A673 (cell line): ENCODE results near the gene KDM4F. TPM values are rescaled to one million over a fixed set of nuclear protein-coding genes. Genes with fewer than 3 reads are reported as not detected.

Source experiments
- BruUV-seq: library from RNA; stranded (reverse); fragments of 400-500 nt; replicated peaks from 2 replicates; lab custom pipeline; 2021; lab: Mats Ljungman, UMichigan
- CTCF ChIA-PET: fragments of 300-600 bp; sonication (Branson Sonifier 250); formaldehyde crosslinking; loops from one replicate; lab custom pipeline; 2022; ENCODE audit warnings: antibody characterized with exemption; lab: Charles Lee
- POLR2A ChIA-PET: fragments of 300-600 bp; sonication (Branson Sonifier 250); formaldehyde crosslinking; loops from one replicate; lab custom pipeline; 2022; ENCODE audit warnings: antibody characterized with exemption; ENCODE audit not compliant: low non-redundant PET; lab: Charles Lee
- DNase-seq: peaks from one replicate; pipeline ENCODE4 v3.0.0-alpha.2; 2015; ENCODE audit warnings: low spot score
- H3K27ac ChIP-seq: fragments of 200-600 bp; sonication (generic); 2 replicates; pipeline ENCODE4 v1.5.1; 2016; ENCODE audit warnings: mixed run types, low read depth, mild to moderate bottlenecking, mixed read lengths, antibody characterized with exemption, low read length; ENCODE audit not compliant: poor library complexity, severe bottlenecking
- H3K27me3 ChIP-seq: fragments of 200-600 bp; sonication (generic); replicated peaks from 2 replicates; pipeline ENCODE4 v1.6.1; 2017; ENCODE audit warnings: mixed run types, low read depth, mild to moderate bottlenecking, mixed read lengths, antibody characterized with exemption, low read length; ENCODE audit not compliant: insufficient read depth, poor library complexity
- H3K36me3 ChIP-seq: fragments of 200-600 bp; sonication (generic); 2 replicates; pipeline ENCODE4 v1.6.1; 2016; ENCODE audit warnings: mixed run types, mild to moderate bottlenecking, mixed read lengths, antibody characterized with exemption, low read length; ENCODE audit not compliant: insufficient read depth, poor library complexity, severe bottlenecking
- H3K4me1 ChIP-seq: fragments of 200-600 bp; sonication (generic); 2 replicates; pipeline ENCODE4 v1.6.1; 2017; ENCODE audit warnings: mixed run types, mild to moderate bottlenecking, mixed read lengths, antibody characterized with exemption, low read length; ENCODE audit not compliant: insufficient read depth, poor library complexity, severe bottlenecking
- H3K4me3 ChIP-seq: fragments of 200-600 bp; sonication (generic); 2 replicates; pipeline ENCODE4 v1.5.1; 2016; ENCODE audit warnings: low read depth, mixed run types, mild to moderate bottlenecking, mixed read lengths, low read length; ENCODE audit not compliant: poor library complexity, severe bottlenecking
- H3K9me3 ChIP-seq: fragments of 200-600 bp; sonication (generic); 2 replicates; pipeline ENCODE4 v1.6.1; 2016; ENCODE audit warnings: mixed run types, low read depth, mild to moderate bottlenecking, mixed read lengths, antibody characterized with exemption, low read length; ENCODE audit not compliant: poor library complexity, severe bottlenecking
- EZH2 ChIP-seq: fragments of 200-600 bp; sonication (generic); IDR thresholded peaks from 2 replicates; pipeline ENCODE4 v1.6.1; 2017; ENCODE audit warnings: borderline replicate concordance, low read depth, mild to moderate bottlenecking, mixed read lengths, antibody characterized with exemption, low read length; ENCODE audit not compliant: poor library complexity, severe bottlenecking
- intact Hi-C: fragments of 100-400 bp; cut with micrococcal nuclease; formaldehyde crosslinking; loops from one replicate; pipeline ENCODE4 v1.10.0; 2022; ENCODE audit not compliant: unreplicated experiment
- total RNA-seq: library from RNA; stranded (reverse); gene quantifications from 2 replicates; pipeline ENCODE4 v1.2.3, GENCODE V29; 2021
- TF ChIP-seq, protein P1 (sequence below): fragments of 300-800, 200-600 bp; sonication (generic); conservative IDR thresholded peaks from 2 replicates; pipeline ENCODE4 v1.5.1; 2017; ENCODE audit warnings: low read depth, mild to moderate bottlenecking, antibody characterized with exemption, low read length, moderate library complexity, mixed read lengths

Gene KDM4F
- total RNA-seq, 1 experiment from 2014 or later: not detected

DNA sequence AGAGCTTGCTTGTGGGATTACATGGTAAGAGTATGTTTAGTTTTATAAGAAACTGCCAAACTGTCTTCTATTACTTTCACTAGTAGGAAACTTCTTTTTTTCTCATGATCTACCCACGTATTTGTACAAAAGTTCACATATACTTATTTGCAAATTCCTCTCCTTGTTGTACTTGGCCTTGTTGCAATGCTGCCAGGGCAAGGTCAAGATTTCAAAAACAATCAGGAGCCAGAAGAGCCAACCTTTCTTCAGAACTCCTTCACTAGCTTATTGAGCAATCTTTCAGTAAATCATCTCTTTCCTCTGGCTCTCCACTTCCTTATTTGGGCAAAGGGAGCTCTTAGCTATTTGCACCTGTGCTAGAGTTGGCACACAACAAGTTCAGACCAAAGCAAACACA is 27.2 kb downstream of the KDM4F start:
- no TSS peak for BruUV-seq
- no peak overlapping the region for H3K4me3 ChIP-seq
- ChIA-PET CTCF (no interaction called here), POLR2A (no interaction called here)
- intact Hi-C loops: no loop called here
- H3K9me3 ChIP-seq: no peaks in the 10 kb centered on the region
- no peaks in the 10 kb centered on the region for H3K27me3 ChIP-seq
- H3K27ac ChIP-seq: no peak overlapping the region
- TF ChIP-seq, protein P1, sequence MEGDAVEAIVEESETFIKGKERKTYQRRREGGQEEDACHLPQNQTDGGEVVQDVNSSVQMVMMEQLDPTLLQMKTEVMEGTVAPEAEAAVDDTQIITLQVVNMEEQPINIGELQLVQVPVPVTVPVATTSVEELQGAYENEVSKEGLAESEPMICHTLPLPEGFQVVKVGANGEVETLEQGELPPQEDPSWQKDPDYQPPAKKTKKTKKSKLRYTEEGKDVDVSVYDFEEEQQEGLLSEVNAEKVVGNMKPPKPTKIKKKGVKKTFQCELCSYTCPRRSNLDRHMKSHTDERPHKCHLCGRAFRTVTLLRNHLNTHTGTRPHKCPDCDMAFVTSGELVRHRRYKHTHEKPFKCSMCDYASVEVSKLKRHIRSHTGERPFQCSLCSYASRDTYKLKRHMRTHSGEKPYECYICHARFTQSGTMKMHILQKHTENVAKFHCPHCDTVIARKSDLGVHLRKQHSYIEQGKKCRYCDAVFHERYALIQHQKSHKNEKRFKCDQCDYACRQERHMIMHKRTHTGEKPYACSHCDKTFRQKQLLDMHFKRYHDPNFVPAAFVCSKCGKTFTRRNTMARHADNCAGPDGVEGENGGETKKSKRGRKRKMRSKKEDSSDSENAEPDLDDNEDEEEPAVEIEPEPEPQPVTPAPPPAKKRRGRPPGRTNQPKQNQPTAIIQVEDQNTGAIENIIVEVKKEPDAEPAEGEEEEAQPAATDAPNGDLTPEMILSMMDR: no peak
- no peak for TF ChIP-seq EZH2
- DNase-seq: no peak
- no peaks in the 10 kb centered on the region for H3K36me3 ChIP-seq
- peaks cover 19% of the 10 kb centered on the region for H3K4me1 ChIP-seq

DNA sequence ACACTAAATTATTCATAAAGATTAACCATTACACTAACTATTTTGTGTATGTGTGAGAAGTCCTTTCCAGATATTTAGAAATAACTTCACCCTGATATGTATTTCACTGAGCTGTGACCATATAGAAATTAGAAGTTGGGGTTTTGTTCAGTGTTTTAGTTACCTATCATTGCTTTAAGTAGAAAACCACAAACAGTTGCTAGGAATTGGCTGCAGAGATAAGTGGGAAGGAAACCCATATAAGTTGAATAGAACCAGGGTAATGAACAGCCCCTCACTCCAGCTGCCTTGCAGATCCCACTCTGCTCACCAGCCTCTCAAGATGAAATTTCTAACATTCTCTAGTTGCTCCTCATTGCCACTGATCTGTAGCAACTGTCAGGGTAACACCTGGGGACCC is 27.8 kb downstream of the KDM4F start:
- CTCF ChIA-PET: no interaction called here
- peaks cover 19% of the 10 kb centered on the region for H3K4me1 ChIP-seq
- BruUV-seq: no TSS peak
- no peak overlapping the region for H3K27ac ChIP-seq
- H3K4me3 ChIP-seq: no peak overlapping the region
- H3K36me3 ChIP-seq: no peaks in the 10 kb centered on the region
- POLR2A ChIA-PET: no interaction called here
- no peak for TF ChIP-seq EZH2
- TF ChIP-seq, protein P1: no peak
- DNase-seq: no peak
- H3K9me3 ChIP-seq: no peaks in the 10 kb centered on the region
- H3K27me3 ChIP-seq: no peaks in the 10 kb centered on the region
- intact Hi-C loops: no loop called here

DNA sequence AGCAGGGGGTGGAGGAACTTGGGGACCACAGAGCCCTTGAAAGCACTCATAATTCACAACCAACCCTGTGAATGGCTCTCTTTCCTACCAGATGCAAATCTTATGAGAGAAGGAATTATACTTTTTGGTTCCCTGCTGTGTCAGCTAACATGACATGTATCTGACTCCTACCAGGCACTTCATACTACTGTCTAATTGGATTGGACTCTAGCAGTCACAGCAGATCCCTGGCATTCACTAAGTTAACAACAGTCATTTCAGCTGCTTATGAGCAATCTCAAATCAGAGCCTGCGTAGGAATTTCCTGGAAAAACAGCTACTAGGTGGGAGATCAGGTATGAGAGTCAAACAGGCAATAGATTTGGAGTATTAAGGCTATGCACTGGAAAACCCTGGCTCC is 29.3 kb downstream of the KDM4F start:
- Histone ChIP-seq H3K36me3 (no peaks in the 10 kb centered on the region), H3K27ac (no peak overlapping the region), H3K9me3 (no peaks in the 10 kb centered on the region), H3K27me3 (no peaks in the 10 kb centered on the region), H3K4me3 (no peak overlapping the region), H3K4me1 (peaks cover 19% of the 10 kb centered on the region)
- ChIA-PET CTCF (interaction anchor here (0.6 to 1.1 kb wide), 2 partner anchors 12 to 455 kb away, joined by 3 to 5 read pairs; partner anchors contain the start of gene SRSF8), POLR2A (no interaction called here)
- DNase-seq: peak; percentile 80
- no peak for TF ChIP-seq EZH2
- TF ChIP-seq, protein P1: no peak
- intact Hi-C loops: no loop called here
- BruUV-seq: no TSS peak
